GM21576 (cell line): ENCODE results near the gene NBPF3.
"Not testable (repeated sequence)": the region's sequence is repeated elsewhere in the genome, so short reads cannot be mapped to it uniquely, and the experiment has no call there.

Source experiments
- ATAC-seq: cut with Tn5 transposase; IDR thresholded peaks from one replicate; pipeline ENCODE4 v1.9.1; 2021; ENCODE audit warnings: mild to moderate bottlenecking, moderate library complexity; ENCODE audit not compliant: unreplicated experiment

The NBPF3 gene

GRCh38 chr1:21514245-21514644 is 74.3 kb downstream of the NBPF3 start:
- peak; percentile 73 for ATAC-seq

GRCh38 chr1:21517161-21517589 is 77.2 kb downstream of the NBPF3 start:
- ATAC-seq: no peak

- ATAC-seq: no peak
Observed at GRCh38 chr1:21517660-21518480, 77.9 kb downstream of the NBPF3 start.

GRCh38 chr1:21518774-21519455 is 79.0 kb downstream of the NBPF3 start:
- ATAC-seq: no peak

GRCh38 chr1:21519486-21520070 is 79.6 kb downstream of the NBPF3 start:
- ATAC-seq: not testable (repeated sequence)

- no peak for ATAC-seq
Observed at GRCh38 chr1:21520899-21521716, 81.2 kb downstream of the NBPF3 start.

- no peak for ATAC-seq
Observed at GRCh38 chr1:21521717-21522060, 81.8 kb downstream of the NBPF3 start.

- ATAC-seq: no peak
Observed at GRCh38 chr1:21522525-21523038, 82.6 kb downstream of the NBPF3 start.

- no peak for ATAC-seq
Observed at GRCh38 chr1:21523297-21523813, 83.4 kb downstream of the NBPF3 start.

- no peak for ATAC-seq
Observed at GRCh38 chr1:21524220-21524619, 84.3 kb downstream of the NBPF3 start.

GRCh38 chr1:21524686-21525339 is 84.9 kb downstream of the NBPF3 start:
- ATAC-seq: no peak

GRCh38 chr1:21525340-21525717 is 85.4 kb downstream of the NBPF3 start:
- no peak for ATAC-seq

GRCh38 chr1:21526441-21526840 is 86.5 kb downstream of the NBPF3 start:
- ATAC-seq: no peak

GRCh38 chr1:21530368-21531016 is 90.6 kb downstream of the NBPF3 start:
- no peak for ATAC-seq

GRCh38 chr1:21531241-21531640 is 91.3 kb downstream of the NBPF3 start:
- no peak for ATAC-seq

GRCh38 chr1:21532496-21532895 is 92.6 kb downstream of the NBPF3 start:
- no peak for ATAC-seq

GRCh38 chr1:21532992-21533534 is 93.1 kb downstream of the NBPF3 start:
- no peak for ATAC-seq

GRCh38 chr1:21534146-21534545 is 94.2 kb downstream of the NBPF3 start:
- ATAC-seq: no peak
